ENCODE data around the gene FMN2. TPM values are rescaled to one million over a fixed set of nuclear protein-coding genes. Genes with fewer than 3 reads are reported as not detected.

Gene FMN2
- total RNA-seq, 1 experiment from 2014 or later, result 0.59 TPM

- H3K79me1 ChIP-seq (ENCODE audit: insufficient read depth, low read depth, low read length, poor library complexity, severe bottlenecking), result no peaks in the 10 kb centered on the region
- no peak for TF ChIP-seq CTCF (conservative IDR thresholded peaks at IDR 0.05)
- H3K23ac ChIP-seq (ENCODE audit: insufficient read length, low read depth, low read length), result no peak overlapping the region
- peaks cover 4% of the 10 kb centered on the region; the same call in 1 of the 2 replicates for H3K4me1 ChIP-seq (ENCODE audit: insufficient read depth, low read length)
- H3K9me3 ChIP-seq (ENCODE audit: control insufficient read depth, low read depth, low read length), result no peaks in the 10 kb centered on the region
- no peak overlapping the region for H2BK120ac ChIP-seq (ENCODE audit: low read depth, low read length, poor library complexity, severe bottlenecking)
- no peak overlapping the region for H3K4me2 ChIP-seq (ENCODE audit: insufficient read depth, insufficient read length, low read length)
- no peak overlapping the region for H3K27ac Mint-ChIP-seq
- H2BK12ac ChIP-seq (ENCODE audit: insufficient read length, low read depth, low read length), result no peak overlapping the region
- H2AFZ ChIP-seq (ENCODE audit: low read length), result no peak overlapping the region
- H3K9me3 Mint-ChIP-seq, result no peaks in the 10 kb centered on the region
- H2BK20ac ChIP-seq (ENCODE audit: low read depth, low read length, poor library complexity, severe bottlenecking), result no peak overlapping the region
- H3K23me2 ChIP-seq (ENCODE audit: insufficient read length, low read depth, low read length, poor library complexity, severe bottlenecking), result no peaks in the 10 kb centered on the region
- H3K79me2 ChIP-seq (ENCODE audit: insufficient read depth, low read length), result no peaks in the 10 kb centered on the region
- H3K36me3 Mint-ChIP-seq (ENCODE audit: insufficient read depth in 1 of 3, low read depth in 3 of 3), result no peaks in the 10 kb centered on the region
- H3K14ac ChIP-seq (ENCODE audit: insufficient read depth, low read length), result no peak overlapping the region
- H3K4ac ChIP-seq (ENCODE audit: low read depth, low read length), result no peak overlapping the region
- peaks cover 18% of the 10 kb centered on the region for H3K27me3 Mint-ChIP-seq (ENCODE audit: low read depth)
- H3K4me3 Mint-ChIP-seq, result no peak overlapping the region
- H3K56ac ChIP-seq (ENCODE audit: insufficient read length, low read depth, low read length), result no peak overlapping the region
- no CpG with 5 or more reads among the region's 6 CpGs for WGBS (ENCODE audit: extremely low coverage, insufficient read length, low lambda C conversion rate)
- no peaks in the 10 kb centered on the region for H3K27me3 ChIP-seq (ENCODE audit: insufficient read depth, low read length)
- no peak overlapping the region for H3K18ac ChIP-seq (ENCODE audit: insufficient read length, low read depth, low read length)
- peaks cover 6 to 9% of the 10 kb centered on the region in 2 experiments for H3K4me1 Mint-ChIP-seq
- H2AK5ac ChIP-seq (ENCODE audit: insufficient read length, low read length), result no peak overlapping the region
- H3K9ac ChIP-seq (ENCODE audit: extremely low read depth, insufficient read length, low read length), result no peak overlapping the region
- H4K8ac ChIP-seq (replicated peaks; ENCODE audit: insufficient read length, low read depth, low read length), result no peak overlapping the region
- no peak overlapping the region for H4K5ac ChIP-seq (ENCODE audit: insufficient read length, low read depth, low read length)
- no peak overlapping the region for H2BK5ac ChIP-seq (ENCODE audit: insufficient read length, low read length)
- H3T11ph ChIP-seq (ENCODE audit: low read length), result no peak overlapping the region
- no peak overlapping the region for H3K27ac ChIP-seq (ENCODE audit: insufficient read length, low read depth, low read length)
- no peak overlapping the region for H2BK15ac ChIP-seq (ENCODE audit: low read depth, low read length)
- no peak overlapping the region for H4K91ac ChIP-seq (ENCODE audit: insufficient read length, low read depth, low read length)
- no peak for DNase-seq
- H4K20me1 ChIP-seq (ENCODE audit: control insufficient read depth, insufficient read depth, insufficient read length), result no peaks in the 10 kb centered on the region
These were observed 394.9 kb downstream of the FMN2 start for GRCh38 chr1:240486611-240487010.
